Erythroblast (primary cell): ENCODE results near the gene CHN2.

ENCODE experiments used
- GATA1 ChIP-seq: IDR thresholded peaks from 2 replicates; pipeline ENCODE4 v1.6.1; 2011; ENCODE audit warnings: low read depth, mild to moderate bottlenecking, control low read depth, low read length, moderate library complexity
- POLR2A ChIP-seq: IDR thresholded peaks from 2 replicates; pipeline ENCODE4 v1.6.1; 2011; ENCODE audit warnings: mild to moderate bottlenecking, low read length

GRCh38 chr7:29193316-29194205 lies 1.0 kb upstream of the CHN2 start:
- TF ChIP-seq POLR2A (no peak), GATA1 (no peak)
